Colonic mucosa (tissue), 4 donors: ENCODE data around the gene FBXO27. TPM values are rescaled to one million over a fixed set of nuclear protein-coding genes. Genes with fewer than 3 reads are reported as not detected.

Experiments used
- DNase-seq: peaks from one replicate; pipeline ENCODE4 v3.0.0-alpha.2; 2020
- H3K27ac ChIP-seq: fragments of 200-600 bp; one replicate; pipeline ENCODE4 v1.8.0; 2021
- H3K27me3 ChIP-seq: fragments of 200-600 bp; one replicate; pipeline ENCODE4 v1.8.0; 2021
- H3K36me3 ChIP-seq: fragments of 200-600 bp; one replicate; pipeline ENCODE4 v1.8.0; 2021
- H3K4me1 ChIP-seq: fragments of 200-600 bp; one replicate; pipeline ENCODE4 v1.8.0; 2021; ENCODE audit warnings: mild to moderate bottlenecking
- H3K4me3 ChIP-seq: fragments of 200-600 bp; one replicate; pipeline ENCODE4 v1.8.0; 2021
- H3K9ac ChIP-seq, 2 donors: one replicate each; pipeline ENCODE4 v1.7.0; 2013; ENCODE audit warnings: control low read depth in 2 of 2, low read depth in 2 of 2, low read length in 2 of 2
- H3K9me3 ChIP-seq: fragments of 200-600 bp; one replicate; pipeline ENCODE4 v1.8.0; 2021
- CTCF ChIP-seq: fragments of 200-600 bp; IDR thresholded peaks from one replicate; pipeline ENCODE4 v1.8.0; 2022; ENCODE audit warnings: antibody characterized with exemption, mild to moderate bottlenecking
- intact Hi-C: fragments of 100-400 bp; cut with DNase I; formaldehyde crosslinking; loops from one replicate; pipeline ENCODE4 v1.14.1; 2022
- total RNA-seq, 2 donors: library from RNA; stranded (reverse); fragmentation: NEBNext Ultra II Directional in 1 of 2; extraction: Animal tissue kit (Norgen Biotek cat#: 25700) in 1 of 2; gene quantifications; one replicate each; pipeline ENCODE4 v1.2.1, GENCODE V29; 2021
- donor health status: healthy.
- donor health status: DM: no; HTN: no; CAD: no.
- donor health status: DM: no; HTN: no; CAD: no.

The FBXO27 gene
- total RNA-seq, 2 donors from 2014 or later: 1.1 to 2.4 TPM

- H3K9ac ChIP-seq: no peak overlapping the region
- TF ChIP-seq CTCF: no peak
- no peaks in the 10 kb centered on the region for H3K4me1 ChIP-seq
- no peaks in the 10 kb centered on the region for H3K36me3 ChIP-seq
- H3K4me3 ChIP-seq: no peak overlapping the region
- intact Hi-C loops: no loop called here
- DNase-seq: no peak
- no peak overlapping the region for H3K27ac ChIP-seq
- no peaks in the 10 kb centered on the region for H3K27me3 ChIP-seq
- H3K9me3 ChIP-seq: no peaks in the 10 kb centered on the region
Observed at GRCh38 chr19:39024875-39025641, 7.3 kb downstream of the FBXO27 start.

DNA sequence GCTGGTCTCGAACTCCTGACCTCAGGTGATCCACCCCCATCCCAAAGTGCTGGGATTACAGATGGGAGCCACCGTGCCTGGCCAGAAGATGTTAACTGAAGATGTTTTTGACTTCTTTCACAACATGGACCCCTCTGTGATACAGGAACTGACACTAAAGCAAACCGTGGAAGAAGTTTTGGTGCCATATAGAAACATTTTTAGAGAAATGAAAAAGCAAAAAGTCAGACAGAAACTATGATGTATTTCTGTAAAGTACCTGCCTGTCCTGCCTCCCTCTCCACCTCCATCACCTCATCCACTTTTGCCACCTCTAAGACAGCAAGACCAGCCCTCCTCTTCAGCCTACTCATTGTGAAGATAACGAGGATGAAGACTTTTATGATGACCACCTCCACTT, 11.3 kb downstream of the FBXO27 start:
- Histone ChIP-seq H3K9ac (no peak overlapping the region), H3K36me3 (no peaks in the 10 kb centered on the region), H3K4me3 (no peak overlapping the region), H3K27me3 (no peaks in the 10 kb centered on the region), H3K9me3 (no peaks in the 10 kb centered on the region), H3K27ac (no peak overlapping the region), H3K4me1 (no peaks in the 10 kb centered on the region)
- intact Hi-C loops: no loop called here
- TF ChIP-seq CTCF: no peak
- DNase-seq: no peak

DNA sequence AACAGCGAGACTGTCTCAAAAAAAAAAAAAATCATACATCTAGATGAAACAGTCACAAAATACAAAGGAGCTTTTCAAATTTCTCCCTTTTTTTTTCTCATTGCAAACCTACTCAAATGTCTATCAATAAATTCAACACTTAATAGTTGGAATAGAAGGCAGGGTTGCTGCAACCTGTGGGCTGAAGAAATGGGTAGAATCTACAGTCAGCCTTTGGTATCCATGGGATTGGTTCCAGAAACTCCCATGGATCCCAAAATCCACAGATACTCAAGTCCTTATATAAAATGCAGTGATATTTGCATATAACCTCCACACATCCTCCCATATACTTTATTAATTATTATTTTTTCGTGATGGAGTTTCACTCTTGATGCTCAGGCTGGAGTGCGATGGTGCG, 14.7 kb downstream of the FBXO27 start:
- Histone ChIP-seq H3K9me3 (no peaks in the 10 kb centered on the region), H3K9ac (no peak overlapping the region)
- intact Hi-C loops: no loop called here

GRCh38 chr19:39017026-39017425, 15.3 kb downstream of the FBXO27 start:
- no peak for TF ChIP-seq CTCF
- intact Hi-C loops: no loop called here
- no peak overlapping the region for H3K27ac ChIP-seq
- no peak overlapping the region for H3K4me3 ChIP-seq
- H3K9me3 ChIP-seq: no peaks in the 10 kb centered on the region
- no peaks in the 10 kb centered on the region for H3K36me3 ChIP-seq
- no peaks in the 10 kb centered on the region for H3K27me3 ChIP-seq
- DNase-seq: no peak
- no peaks in the 10 kb centered on the region for H3K4me1 ChIP-seq
- H3K9ac ChIP-seq: no peak overlapping the region

More for the DNA sequence above, 14.7 kb downstream of the FBXO27 start:
- H3K27ac ChIP-seq: no peak overlapping the region
- no peaks in the 10 kb centered on the region for H3K36me3 ChIP-seq
- TF ChIP-seq CTCF: no peak
- no peak for DNase-seq
- no peaks in the 10 kb centered on the region for H3K4me1 ChIP-seq
- no peaks in the 10 kb centered on the region for H3K27me3 ChIP-seq
- no peak overlapping the region for H3K4me3 ChIP-seq

DNA sequence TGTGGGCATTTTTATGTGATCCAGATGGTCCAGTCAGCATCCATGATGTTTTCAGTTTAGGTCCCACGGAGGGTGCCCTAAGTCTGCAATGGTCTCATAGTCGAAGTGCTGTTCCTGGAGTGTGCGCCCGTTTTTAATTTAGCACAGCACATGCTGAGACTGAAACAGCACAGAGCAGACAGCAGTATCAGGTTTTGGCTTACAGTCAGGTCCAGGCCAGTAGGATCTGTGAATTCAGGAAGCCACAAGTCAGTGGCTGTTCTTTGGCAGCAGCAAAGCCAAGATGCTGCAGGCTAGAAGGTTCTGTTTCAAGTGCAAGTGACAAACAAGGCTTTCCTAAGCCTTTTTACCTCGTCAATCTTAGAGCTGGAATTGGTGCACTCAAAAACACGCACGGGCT, 18.3 kb downstream of the FBXO27 start:
- no peaks in the 10 kb centered on the region for H3K36me3 ChIP-seq
- intact Hi-C loops: no loop called here
- no peak overlapping the region for H3K4me3 ChIP-seq
- no peaks in the 10 kb centered on the region for H3K27me3 ChIP-seq
- H3K27ac ChIP-seq: no peak overlapping the region
- no peak for DNase-seq
- TF ChIP-seq CTCF: no peak
- H3K9me3 ChIP-seq: no peaks in the 10 kb centered on the region
- no peak overlapping the region for H3K9ac ChIP-seq
- H3K4me1 ChIP-seq: no peaks in the 10 kb centered on the region
